DMS 273 (cell line): ENCODE results near the gene PPARG.
A peak's percentile ranks its signal among the peaks of the same experiment; 100 is the strongest.
"Not testable (repeated sequence)": the region's sequence is repeated elsewhere in the genome, so short reads cannot be mapped to it uniquely, and the experiment has no call there.

Source experiments
- DNase-seq: peaks from one replicate; lab custom pipeline; 2025; ENCODE audit not compliant: unreplicated experiment; lab: John Stamatoyannopoulos, UW

Gene PPARG

GRCh38 chr3:12456441-12456840 lies 167.6 kb downstream of the PPARG start:
- DNase-seq: no peak

- DNase-seq: not testable (repeated sequence)
Measured at GRCh38 chr3:12457380-12457779, 168.5 kb downstream of the PPARG start.

- peak; percentile 8 for DNase-seq
Measured at GRCh38 chr3:12458901-12459300, 170.0 kb downstream of the PPARG start.

- DNase-seq: no peak
Measured at GRCh38 chr3:12460127-12460526, 171.3 kb downstream of the PPARG start.

GRCh38 chr3:12461097-12461649 lies 172.3 kb downstream of the PPARG start:
- DNase-seq: no peak

GRCh38 chr3:12462159-12462947 lies 173.5 kb downstream of the PPARG start:
- no peak for DNase-seq

GRCh38 chr3:12463686-12464085 lies 174.8 kb downstream of the PPARG start:
- DNase-seq: no peak

GRCh38 chr3:12464181-12464580 lies 175.3 kb downstream of the PPARG start:
- DNase-seq: no peak

GRCh38 chr3:12465151-12465835 lies 176.4 kb downstream of the PPARG start:
- no peak for DNase-seq

- DNase-seq: no peak
Measured at GRCh38 chr3:12465836-12466225, 177.0 kb downstream of the PPARG start.

GRCh38 chr3:12467746-12468145 lies 178.9 kb downstream of the PPARG start:
- DNase-seq: no peak

GRCh38 chr3:12468276-12468675 lies 179.4 kb downstream of the PPARG start:
- no peak for DNase-seq

GRCh38 chr3:12468757-12469156 lies 179.9 kb downstream of the PPARG start:
- DNase-seq: no peak

GRCh38 chr3:12469222-12469621 lies 180.4 kb downstream of the PPARG start:
- DNase-seq: not testable (repeated sequence)

GRCh38 chr3:12470111-12470510 lies 181.2 kb downstream of the PPARG start:
- DNase-seq: no peak

- DNase-seq: no peak
Measured at GRCh38 chr3:12470680-12471079, 181.8 kb downstream of the PPARG start.

- DNase-seq: no peak
Measured at GRCh38 chr3:12471241-12471640, 182.4 kb downstream of the PPARG start.

GRCh38 chr3:12472000-12472610 lies 183.2 kb downstream of the PPARG start:
- no peak for DNase-seq

GRCh38 chr3:12472796-12473195 lies 183.9 kb downstream of the PPARG start:
- DNase-seq: no peak

- no peak for DNase-seq
Measured at GRCh38 chr3:12473511-12473910, 184.6 kb downstream of the PPARG start.

- no peak for DNase-seq
Measured at GRCh38 chr3:12476238-12476897, 187.5 kb downstream of the PPARG start.
